HG03469 (cell line): ENCODE data around the gene MCM9.

Source experiments
- ATAC-seq: cut with Tn5 transposase; IDR thresholded peaks from one replicate; pipeline ENCODE4 v1.9.1; 2021; ENCODE audit warnings: mild to moderate bottlenecking, moderate library complexity, moderate number of reproducible peaks; ENCODE audit not compliant: unreplicated experiment

Gene MCM9

DNA sequence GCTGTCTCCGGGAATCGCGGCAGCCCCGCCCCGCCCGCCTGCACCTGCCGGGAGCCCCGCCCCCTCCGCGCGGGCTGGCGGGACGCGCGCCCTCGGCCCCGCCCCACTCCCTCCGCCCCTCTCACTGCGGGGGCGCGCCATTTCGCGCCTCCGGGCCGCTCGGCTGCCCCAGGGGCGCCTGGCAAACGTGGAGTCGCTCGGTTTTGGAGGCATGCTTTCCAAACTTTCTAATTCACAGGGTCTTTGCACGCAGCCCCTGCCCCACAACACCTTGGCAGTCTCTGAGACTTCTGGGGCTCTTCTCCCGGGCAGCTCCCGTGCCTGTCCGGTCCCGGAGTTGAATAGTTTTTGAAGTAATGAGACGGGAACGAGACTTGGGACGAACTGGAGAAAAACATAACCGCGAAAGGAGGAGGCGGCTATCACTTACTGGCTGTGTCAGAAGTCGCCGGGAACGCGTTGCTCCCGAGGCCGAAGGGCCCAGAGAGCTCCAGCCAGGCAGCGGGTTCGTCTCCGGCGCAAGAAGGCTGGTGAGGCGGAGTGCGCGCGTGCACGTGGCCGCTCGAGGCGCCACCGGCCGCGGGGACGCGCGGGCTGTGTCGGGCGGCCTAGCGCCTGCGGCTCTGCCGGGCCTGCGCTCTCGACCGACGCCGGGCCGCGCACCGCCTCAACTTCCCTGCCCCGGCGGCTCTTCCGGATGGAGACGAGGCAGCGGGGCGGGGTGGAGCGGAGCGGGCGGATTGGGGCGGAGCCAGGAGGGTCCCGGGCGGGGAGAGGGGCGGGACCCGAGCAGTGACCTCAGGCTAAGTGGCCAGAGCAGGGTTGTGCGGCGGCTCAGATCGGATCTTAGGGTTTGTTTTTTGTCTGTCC, at the start of gene MCM9:
MCM9 (minus strand) TSS at position 699 of the 870 bp plus-strand sequence. CDS start 3,436 bp downstream, outside the sequence.
- ATAC-seq, result peak; percentile 93

DNA sequence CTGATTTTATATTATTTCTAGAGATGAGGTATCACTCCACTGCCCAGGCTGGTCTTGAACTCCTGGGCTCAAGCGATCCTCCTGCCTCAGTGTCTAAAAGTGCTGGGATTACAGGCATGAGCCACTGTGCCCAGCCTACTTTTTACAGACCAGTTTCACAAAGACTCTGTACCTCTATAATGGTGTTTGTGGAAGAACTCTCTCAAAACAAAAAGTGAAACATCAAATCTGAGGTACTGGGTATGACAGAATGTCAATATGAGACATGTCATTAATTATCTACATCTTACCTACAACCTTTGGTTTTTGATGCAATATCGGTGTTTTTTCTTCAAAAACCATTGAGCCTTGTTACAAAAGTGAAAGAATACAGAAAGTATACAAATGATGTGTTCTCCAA, 49.4 kb upstream of the MCM9 start:
- no peak for ATAC-seq

DNA sequence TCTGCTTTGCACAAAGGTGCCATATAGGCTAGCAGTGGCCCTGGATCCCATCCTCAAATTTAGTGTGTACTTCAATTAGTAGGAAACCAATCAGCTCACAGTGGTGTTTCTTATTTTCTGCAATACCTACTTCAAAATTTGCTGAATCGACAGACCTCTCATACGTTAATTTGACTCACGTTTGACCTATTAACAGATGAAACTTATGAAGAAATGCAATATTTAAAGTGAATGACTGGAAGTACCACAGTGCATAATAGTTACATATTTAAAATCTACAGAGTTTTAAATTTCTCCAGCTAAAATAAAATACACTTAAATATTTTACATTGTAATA, 47.6 kb upstream of the MCM9 start:
- no peak for ATAC-seq

DNA sequence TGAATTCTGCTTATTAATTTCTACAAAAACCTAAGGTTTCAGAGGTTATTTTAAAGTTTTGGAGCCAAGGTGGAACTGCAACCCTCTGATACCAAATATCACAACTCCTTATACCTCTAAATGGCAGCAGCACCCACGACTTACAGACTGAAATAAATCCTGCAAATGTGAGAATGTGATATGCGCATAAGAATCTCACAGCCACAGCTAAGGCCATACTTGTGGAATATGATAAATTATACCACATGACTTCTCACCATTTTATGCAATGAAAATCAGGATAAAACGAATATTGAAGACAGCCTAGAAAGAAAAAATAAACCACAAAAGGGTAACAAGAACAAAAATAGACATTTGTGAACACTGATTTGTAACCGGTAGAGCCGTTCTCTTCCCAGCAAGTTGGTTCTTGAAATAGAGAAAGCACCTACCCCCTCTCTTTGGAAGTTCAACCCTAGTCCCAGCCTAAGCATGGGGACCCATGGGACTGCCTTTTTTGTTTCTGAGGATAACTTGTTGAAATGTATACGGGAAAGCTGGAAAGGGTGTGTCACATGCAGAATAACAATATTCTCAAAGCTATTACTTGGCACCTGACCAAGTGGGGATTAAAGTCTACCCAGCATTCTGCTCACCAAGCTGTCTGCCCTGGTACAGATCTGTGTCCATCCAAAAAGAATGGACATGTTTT, 47.1 kb upstream of the MCM9 start:
- no peak for ATAC-seq

DNA sequence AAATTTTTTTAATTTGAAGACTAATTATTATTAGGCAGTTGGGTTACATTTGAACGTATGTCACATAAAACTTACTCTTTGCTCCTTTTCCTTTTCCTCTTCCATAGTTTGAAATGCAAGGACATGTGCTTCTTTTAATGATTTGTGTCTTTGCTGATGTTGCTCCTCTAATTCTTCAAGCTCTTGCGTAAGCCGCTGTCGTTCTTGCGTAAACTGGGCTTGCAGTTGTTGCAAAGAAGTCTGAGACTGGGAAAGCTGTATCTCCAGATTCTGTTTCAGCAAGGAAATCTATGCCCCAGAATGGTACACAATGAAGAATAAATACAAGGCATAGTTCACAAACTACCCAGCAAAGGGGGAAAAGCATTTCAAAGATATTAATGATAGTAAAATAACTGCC, 45.1 kb upstream of the MCM9 start:
- ATAC-seq, result no peak

DNA sequence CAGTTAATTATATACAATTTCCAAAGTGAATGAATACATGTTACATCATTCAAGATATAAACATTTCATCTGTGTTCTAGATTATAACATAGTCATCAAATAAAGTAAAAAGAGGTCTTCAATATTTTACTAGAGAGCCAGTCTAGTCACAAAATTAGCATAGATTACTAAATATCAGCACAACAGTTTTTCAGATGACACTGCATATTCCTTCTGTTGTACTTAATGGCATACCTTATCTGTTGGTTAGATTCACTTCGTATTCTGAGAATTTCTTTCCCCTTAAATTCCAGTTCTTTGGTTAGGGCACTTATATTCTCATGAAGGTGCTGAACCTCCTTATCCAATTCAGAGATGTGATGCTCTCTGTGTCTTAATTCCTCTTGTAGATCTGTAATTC, 39.8 kb upstream of the MCM9 start:
- no peak for ATAC-seq

DNA sequence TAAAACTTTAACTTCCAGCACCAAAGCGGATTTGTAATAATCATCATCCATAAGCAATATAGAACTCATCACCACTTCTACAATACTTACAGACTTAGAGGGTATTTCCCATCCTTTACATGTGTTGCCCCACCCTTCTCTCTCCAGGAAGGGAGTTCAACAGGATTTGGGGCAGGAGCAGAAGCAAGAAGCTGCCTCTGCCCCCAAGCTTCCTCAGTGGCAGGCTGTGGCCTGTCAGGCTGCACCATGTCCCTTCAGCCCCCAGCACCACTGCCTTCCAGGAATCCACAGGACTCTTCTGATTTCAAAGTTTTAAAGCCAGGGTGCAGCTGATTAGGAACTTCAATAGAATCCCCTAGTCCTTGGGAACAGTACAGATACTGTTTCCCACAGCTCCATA, 36.7 kb upstream of the MCM9 start:
- no peak for ATAC-seq

DNA sequence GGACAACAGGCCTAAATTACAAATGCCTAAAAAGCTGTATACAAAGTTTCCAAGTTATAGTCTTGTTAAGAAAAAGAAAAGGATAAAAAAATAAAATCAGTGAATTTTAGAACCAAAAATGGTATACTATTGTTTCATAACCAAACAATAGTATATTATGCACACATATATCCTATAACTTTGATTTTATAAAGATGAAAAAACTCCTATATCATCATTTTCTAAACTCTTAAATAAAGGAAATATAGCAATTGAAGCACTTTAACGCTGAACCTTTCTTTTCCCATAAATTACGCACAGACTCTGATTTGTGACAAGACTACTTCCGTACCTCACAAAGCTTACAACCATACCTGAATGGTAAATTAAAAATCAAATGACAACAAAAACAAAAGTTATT, 35.9 kb upstream of the MCM9 start:
- ATAC-seq, result no peak

DNA sequence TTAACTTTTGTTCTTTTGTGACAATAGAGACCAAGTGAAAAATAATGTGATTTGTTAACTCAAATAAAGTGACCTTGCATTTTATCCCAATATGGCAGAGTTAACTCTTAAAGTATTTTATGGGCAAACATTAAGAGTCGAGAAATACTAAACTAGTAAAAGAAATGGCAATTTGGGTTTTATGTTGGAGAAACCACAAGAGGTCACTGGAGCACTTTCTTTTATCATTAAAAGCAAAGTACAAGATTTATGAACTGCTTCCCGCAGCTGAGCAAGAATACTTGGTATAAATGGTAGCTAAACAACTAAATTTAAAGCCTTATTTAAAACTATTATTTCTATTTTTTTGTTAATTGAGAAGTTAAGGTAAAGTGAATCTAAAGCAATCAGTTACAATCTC, 33.5 kb upstream of the MCM9 start:
- ATAC-seq, result no peak

DNA sequence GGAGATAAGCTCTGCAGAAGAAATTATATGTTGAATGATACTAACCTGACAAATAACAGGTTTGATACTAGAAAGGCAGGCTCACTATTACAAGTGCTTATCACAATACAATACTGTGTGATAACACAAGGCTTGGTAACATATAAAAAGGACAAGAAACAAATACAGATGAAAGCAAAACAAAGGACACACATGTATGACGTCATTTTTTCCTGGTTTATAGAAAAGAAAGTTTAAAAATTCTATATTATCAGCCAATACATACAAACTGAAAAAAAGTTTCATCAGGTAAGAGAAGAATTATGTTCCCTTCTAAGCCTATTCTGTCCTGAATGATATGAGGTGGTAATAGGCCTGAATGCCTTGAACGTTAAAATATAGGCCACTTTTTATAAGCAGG, 32.3 kb upstream of the MCM9 start:
- ATAC-seq, result no peak

DNA sequence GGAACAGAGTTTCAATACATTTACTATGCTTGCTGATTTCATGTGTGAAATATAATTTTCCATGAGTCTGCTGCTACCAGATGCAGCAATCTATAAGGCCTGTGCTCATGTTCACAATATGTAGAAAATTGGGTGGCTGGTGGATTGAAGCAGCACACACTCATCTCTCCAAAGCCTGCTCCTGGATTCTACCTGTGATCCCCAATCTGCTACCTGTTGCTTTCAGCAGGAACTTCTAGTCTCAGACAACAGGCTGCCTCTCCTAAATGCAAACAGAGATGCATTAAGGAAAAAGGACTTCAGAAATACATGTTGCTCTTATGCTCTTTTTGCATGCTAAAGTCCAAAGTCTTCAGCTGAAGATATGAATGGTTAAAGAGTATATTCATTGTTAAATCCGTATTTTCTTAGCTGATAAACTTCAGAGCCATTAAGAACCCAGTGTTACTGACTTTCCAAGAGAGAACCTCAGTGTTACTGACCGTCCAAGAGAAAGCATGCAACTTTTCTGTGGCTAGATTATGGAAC, 30.9 kb upstream of the MCM9 start:
- no peak for ATAC-seq

DNA sequence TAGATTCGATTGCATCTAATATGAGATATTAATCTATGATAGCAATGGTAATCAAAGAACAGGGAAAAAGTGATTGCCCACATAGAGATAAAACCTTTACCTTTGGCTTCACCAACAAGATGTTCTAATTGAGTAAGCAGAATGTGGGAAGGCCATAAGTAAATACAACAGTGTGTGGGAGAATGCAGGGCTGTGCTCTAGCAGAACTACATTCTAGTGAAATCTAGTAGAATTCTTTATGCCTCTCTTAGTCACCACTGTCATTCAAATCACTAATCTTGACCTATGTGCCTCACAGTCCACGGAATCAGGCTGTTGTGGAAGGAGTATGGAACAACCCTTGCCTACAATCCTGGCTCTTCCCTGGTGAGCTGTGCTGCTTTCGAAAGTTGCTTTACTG, 30.4 kb upstream of the MCM9 start:
- no peak for ATAC-seq

DNA sequence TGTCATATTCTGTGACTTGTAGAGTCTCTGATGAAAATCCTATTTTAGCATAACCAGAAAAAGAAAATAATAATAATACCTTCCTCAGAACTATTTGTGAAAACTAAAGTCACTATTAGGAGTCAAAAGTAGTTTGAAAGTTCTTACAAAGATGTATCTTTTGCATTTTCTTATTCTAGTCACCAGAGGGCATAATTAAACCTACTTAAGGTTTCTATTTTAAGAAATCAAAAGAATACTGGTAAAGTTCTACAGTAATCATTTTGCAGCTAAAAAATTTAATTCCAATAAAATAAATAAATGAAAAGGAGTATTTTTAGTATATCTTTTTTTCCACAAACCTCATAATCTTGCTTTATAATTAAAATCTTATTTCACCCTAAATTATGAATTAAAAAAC, 28.0 kb upstream of the MCM9 start:
- ATAC-seq, result no peak

DNA sequence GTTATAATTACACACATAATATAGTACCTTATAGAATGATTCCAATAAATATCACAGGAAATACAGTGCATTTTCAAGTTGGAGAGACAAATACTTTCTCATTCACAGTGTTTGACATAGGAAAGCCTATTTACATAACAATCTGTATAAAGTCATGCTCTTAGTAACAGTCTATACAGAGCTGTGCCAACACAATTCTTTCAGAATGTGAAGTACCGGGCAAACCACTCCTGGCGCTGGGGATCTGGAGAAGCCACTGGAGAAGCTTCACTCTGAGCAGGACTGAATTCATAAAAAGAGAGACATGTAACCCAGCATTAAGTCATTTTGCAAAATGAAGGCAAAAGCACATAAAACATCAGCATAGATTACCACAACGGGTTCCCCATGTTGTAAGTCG, 24.9 kb upstream of the MCM9 start:
- ATAC-seq, result no peak

DNA sequence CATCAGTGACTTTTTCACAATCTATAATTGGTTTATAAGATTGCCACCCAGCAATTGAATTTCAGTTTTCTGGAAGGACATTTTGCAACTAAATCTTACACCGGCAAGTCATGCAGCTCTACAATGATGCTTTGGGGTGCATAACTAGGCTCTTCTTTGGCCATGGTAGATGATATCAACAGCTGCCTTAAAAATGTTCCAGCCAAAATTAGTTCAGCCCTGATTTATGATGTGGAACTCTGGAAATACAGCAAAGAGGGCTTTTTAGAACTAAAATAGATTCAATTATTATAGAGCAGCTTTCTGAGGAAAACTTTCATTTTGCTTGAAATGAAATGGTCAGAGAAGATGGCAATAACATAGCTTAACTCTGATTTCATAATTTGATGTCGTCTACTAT, 18.4 kb upstream of the MCM9 start:
- ATAC-seq, result no peak

DNA sequence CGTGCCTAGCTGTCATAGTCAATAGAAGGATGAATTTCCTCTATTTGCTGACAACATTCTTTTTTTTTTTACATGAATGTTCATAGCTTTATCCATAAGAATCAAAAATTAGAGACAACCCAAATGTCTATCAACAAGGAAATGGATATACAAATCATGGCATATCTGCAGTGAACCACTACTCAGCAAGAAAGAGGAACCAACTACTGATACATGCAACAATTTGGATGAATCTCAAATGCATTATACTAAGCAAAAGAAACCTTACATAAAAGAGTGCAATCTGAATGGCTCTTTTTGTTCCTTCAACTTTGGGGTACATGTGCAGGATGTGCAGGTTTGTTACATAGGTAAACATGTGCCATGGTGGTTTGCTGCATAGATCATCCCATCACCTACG, 17.7 kb upstream of the MCM9 start:
- ATAC-seq, result no peak

DNA sequence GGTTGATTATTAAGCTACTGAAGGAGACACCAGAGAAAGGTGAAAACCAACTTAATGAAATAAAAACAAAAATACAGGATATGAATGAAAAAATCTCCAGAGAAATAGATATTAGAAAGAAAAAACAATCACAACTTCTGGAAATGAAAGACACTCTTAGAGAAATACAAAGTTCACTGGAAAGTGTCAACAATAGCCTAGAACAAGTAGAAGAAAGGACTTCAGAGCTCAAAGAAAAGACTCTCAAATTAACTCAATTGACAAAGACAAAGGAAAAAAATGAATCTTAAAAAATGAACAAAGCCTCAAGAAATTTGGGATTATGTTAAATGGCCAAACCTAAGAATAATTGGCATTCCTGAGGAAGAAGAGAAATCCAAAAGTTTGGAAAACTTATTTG, 10.3 kb upstream of the MCM9 start:
- ATAC-seq, result no peak

DNA sequence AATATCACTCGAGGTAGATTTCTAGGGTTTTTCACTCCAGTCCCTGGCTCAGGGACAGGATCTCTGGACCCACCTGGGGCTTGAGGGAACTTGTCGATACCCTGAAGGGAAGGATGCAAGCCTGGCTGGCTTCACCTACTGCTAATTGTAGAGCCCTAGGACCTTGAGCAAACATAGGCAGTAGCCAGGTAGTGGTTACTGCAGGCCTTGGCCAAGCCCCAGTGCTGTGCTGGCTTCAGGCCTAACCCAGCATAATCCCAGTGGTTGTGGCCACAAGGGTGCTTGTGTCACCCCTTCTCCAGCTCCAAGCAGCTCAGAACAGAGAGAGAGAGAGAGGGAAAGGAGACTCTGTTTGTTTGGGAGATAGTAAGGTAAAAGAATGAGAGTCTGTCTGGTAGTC, 5.8 kb upstream of the MCM9 start:
- ATAC-seq, result no peak

DNA sequence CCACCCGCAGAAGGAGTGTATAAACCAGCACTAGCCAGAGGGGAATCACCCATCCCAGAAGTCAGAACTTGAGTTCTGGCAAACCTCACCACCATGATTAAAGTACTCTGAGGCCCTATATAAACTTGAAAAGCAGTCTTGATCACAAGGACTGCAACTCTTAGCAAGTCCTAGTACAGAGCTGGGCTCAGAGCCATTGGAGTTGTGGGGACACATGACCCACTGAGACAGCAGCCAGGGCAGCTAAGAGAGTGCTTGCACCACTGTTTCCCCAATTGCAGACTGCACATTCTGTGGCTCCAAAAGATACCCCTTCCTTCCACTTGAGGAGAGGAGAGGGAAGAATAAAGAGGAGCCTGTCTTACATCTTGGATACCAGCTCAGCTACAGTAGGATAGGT, 4.7 kb upstream of the MCM9 start:
- no peak for ATAC-seq

DNA sequence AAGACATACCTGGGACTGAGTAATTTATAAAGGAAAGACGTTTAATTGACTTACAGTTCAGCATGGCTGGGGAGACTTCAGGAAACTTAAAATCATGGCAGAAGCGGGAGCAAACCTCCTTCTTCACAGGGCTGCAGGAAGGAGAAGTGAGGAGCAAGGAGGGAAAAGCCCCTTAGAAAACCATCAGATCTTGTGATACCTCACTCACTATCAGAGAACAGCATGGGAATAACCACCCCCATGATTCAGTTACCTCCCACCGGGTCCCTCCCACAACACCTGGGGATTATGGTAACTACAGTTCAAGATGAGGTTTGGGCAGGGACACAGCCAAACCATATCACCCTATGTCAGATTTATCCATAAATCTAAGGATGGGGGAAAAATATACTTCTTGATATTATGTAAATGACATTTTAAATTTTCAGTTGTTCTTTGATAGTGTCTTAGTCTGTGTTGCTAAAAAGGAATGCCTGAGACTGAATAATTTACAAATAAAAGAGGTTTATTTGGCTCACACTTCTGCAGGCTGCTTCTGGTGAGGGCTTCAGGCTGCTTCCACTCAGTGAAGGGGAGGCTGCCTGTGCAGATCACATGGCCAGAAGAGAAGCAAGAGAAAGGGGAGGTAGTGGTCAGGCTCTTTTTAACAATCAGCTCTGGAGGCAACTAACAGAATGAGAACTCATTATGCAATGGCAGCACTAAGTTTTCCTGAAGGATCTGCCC, 1.2 kb upstream of the MCM9 start:
- no peak for ATAC-seq

DNA sequence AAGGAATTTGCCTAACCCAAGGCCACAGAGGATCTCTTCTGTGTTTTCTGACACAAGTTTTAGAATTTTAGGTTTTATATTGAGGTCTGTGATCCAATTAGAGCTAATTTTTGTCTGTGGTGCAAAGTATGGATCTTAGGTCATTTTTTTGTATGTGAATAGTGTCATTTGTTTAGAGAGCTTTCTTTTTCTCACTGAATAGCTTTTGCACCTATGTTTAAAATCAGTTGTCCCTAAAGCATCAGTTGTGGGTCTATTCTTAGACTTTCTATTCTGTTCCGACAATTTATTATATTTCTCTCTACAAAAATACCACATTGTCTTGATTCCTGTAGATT, 341 bp upstream of the MCM9 start:
- ATAC-seq, result peak; percentile 5
